Suprapubic skin (tissue), 4 donors: ENCODE results near the gene SPRYD7. TPM values are rescaled to one million over a fixed set of nuclear protein-coding genes. Genes with fewer than 3 reads are reported as not detected.

ENCODE experiments used
- DNase-seq, 2 donors: peaks; one replicate each; pipeline ENCODE4 v3.0.0-alpha.2; 2019; ENCODE audit warnings: low spot score in 2 of 2
- H3K27ac ChIP-seq: fragments of 200-600 bp; sonication (generic); one replicate; pipeline ENCODE4 v1.5.1; 2019
- H3K27me3 ChIP-seq: fragments of 200-600 bp; sonication (generic); one replicate; pipeline ENCODE4 v1.5.1; 2019
- H3K36me3 ChIP-seq: fragments of 200-600 bp; sonication (generic); one replicate; pipeline ENCODE4 v1.5.1; 2019
- H3K4me1 ChIP-seq: fragments of 200-600 bp; sonication (generic); one replicate; pipeline ENCODE4 v1.5.1; 2019
- H3K4me3 ChIP-seq: fragments of 200-600 bp; sonication (generic); one replicate; pipeline ENCODE4 v1.5.1; 2019; ENCODE audit warnings: mild to moderate bottlenecking
- H3K9me3 ChIP-seq: fragments of 200-600 bp; sonication (generic); one replicate; pipeline ENCODE4 v1.5.1; 2019
- CTCF ChIP-seq, 2 donors: fragments of 200-600 bp in 1 of 2; fragments of 450-650 bp in 1 of 2; sonication (generic) in 1 of 2; IDR thresholded peaks; one replicate each; pipeline ENCODE4 v1.5.1; 2016 to 2019; ENCODE audit warnings: antibody characterized with exemption in 2 of 2, mild to moderate bottlenecking in 1 of 2, moderate library complexity in 1 of 2
- EP300 ChIP-seq: sonication (generic); formaldehyde crosslinking; IDR thresholded peaks from one replicate; pipeline ENCODE4 v1.6.1; 2017; ENCODE audit warnings: antibody characterized with exemption
- POLR2A ChIP-seq, 2 donors: fragments of 450-650 bp; IDR thresholded peaks; one replicate each; pipeline ENCODE4 v1.6.1; 2017; ENCODE audit warnings: antibody characterized with exemption in 2 of 2, mild to moderate bottlenecking in 2 of 2, moderate library complexity in 2 of 2
- POLR2AphosphoS5 ChIP-seq, 3 donors: sonication (generic); formaldehyde crosslinking; IDR thresholded peaks; one replicate each; pipeline ENCODE4 v1.6.1; 2017; ENCODE audit warnings: antibody characterized with exemption in 3 of 3
- WGBS: methylation state at CpG from one replicate; pipeline ENCODE4 v1.1.5; 2018; 5-methylcytosine and 5-hydroxymethylcytosine counted together
- total RNA-seq, 4 donors: library from RNA; depleted of rRNA; stranded (reverse); fragments of >200 nt; gene quantifications; one replicate each; pipeline ENCODE4 v1.1.0, GENCODE V29; 2016

SPRYD7 gene
- total RNA-seq, 4 donors from 2014 or later: 6.0 to 9.9 (median 7.2) TPM

GRCh38 chr13:49865218-49865617, 70.9 kb downstream of the SPRYD7 start:
- 80% methylated on average over 1 of the region's 1 CpG for WGBS
- no peaks in the 10 kb centered on the region for H3K36me3 ChIP-seq
- TF ChIP-seq CTCF (IDR thresholded peaks at IDR 0.05) (no peak), EP300 (no peak), POLR2A (IDR thresholded peaks at IDR 0.05) (no peak), POLR2AphosphoS5 (IDR thresholded peaks at IDR 0.05) (no peak)
- no peaks in the 10 kb centered on the region for H3K9me3 ChIP-seq
- DNase-seq: no peak
- no peaks in the 10 kb centered on the region for H3K4me1 ChIP-seq
- no peaks in the 10 kb centered on the region for H3K27me3 ChIP-seq
- H3K4me3 ChIP-seq: no peak overlapping the region
- no peak overlapping the region for H3K27ac ChIP-seq

- no peaks in the 10 kb centered on the region for H3K9me3 ChIP-seq
- no peak for DNase-seq
- no peak overlapping the region for H3K27ac ChIP-seq
- H3K36me3 ChIP-seq: no peaks in the 10 kb centered on the region
- no peak overlapping the region for H3K4me3 ChIP-seq
- no peaks in the 10 kb centered on the region for H3K4me1 ChIP-seq
- TF ChIP-seq CTCF (IDR thresholded peaks at IDR 0.05) (no peak), POLR2AphosphoS5 (IDR thresholded peaks at IDR 0.05) (no peak), POLR2A (IDR thresholded peaks at IDR 0.05) (no peak), EP300 (no peak)
- no peaks in the 10 kb centered on the region for H3K27me3 ChIP-seq
These were observed 71.6 kb downstream of the SPRYD7 start for GRCh38 chr13:49864509-49864908.

Other genes with a start within 250 kb of the SPRYD7 start
- 100 to 1,000 TPM in 2 of 4 donors, 10 to 100 TPM in 2; 38.2 to 130 (median 87.0) TPM for gene EBPL, start 244.9 kb downstream of the SPRYD7 start, total RNA-seq
- 10 to 100 TPM; 17.1 to 27.3 (median 23.6) TPM for gene KPNA3, start 143.7 kb downstream of the SPRYD7 start, total RNA-seq
- 10 to 100 TPM; 18.1 to 30.9 (median 27.4) TPM for gene TRIM13, start 60.7 kb upstream of the SPRYD7 start, total RNA-seq
- gene KCNRG, start 79.1 kb upstream of the SPRYD7 start, total RNA-seq: 1 to 10 TPM in 1 of 4 donors, under 1 TPM in 2, not detected in 1; 0.60 to 3.6 (median 0.89) TPM